ENCODE results near the gene NPFFR2. TPM values are rescaled to one million over a fixed set of nuclear protein-coding genes. Genes with fewer than 3 reads are reported as not detected.
"Not testable (repeated sequence)": the region's sequence is repeated elsewhere in the genome, so short reads cannot be mapped to it uniquely, and the experiment has no call there.

Gene NPFFR2
- total RNA-seq, 4 donors from 2014 or later = 0.54 TPM; not detected in 2

GRCh38 chr4:72118017-72118416, 86.2 kb downstream of the NPFFR2 start:
- H3K36me3 ChIP-seq = no peaks in the 10 kb centered on the region
- H3K9me3 ChIP-seq = no peaks in the 10 kb centered on the region
- H3K4me3 ChIP-seq = no peak overlapping the region
- 76 to 86% methylated on average over 2 to 3 of the region's 3 CpGs for WGBS, 2 donors (ENCODE audit: low coverage in 1 of 2)
- no peak for TF ChIP-seq EP300 (IDR thresholded peaks at IDR 0.05)
- no peak for TF ChIP-seq POLR2AphosphoS5 (IDR thresholded peaks at IDR 0.05)
- TF ChIP-seq POLR2A (IDR thresholded peaks at IDR 0.05) = no peak
- TF ChIP-seq CTCF (IDR thresholded peaks at IDR 0.05) = no peak
- no peak overlapping the region for H3K27ac ChIP-seq
- ATAC-seq = no peak
- no peaks in the 10 kb centered on the region for H3K4me1 ChIP-seq
- H3K27me3 ChIP-seq = peaks cover 11% of the 10 kb centered on the region

GRCh38 chr4:72119946-72120345, 88.1 kb downstream of the NPFFR2 start:
- Histone ChIP-seq H3K9me3 (no peaks in the 10 kb centered on the region), H3K4me1 (no peaks in the 10 kb centered on the region), H3K4me3 (no peak overlapping the region), H3K27me3 (peaks cover 11% of the 10 kb centered on the region), H3K27ac (no peak overlapping the region), H3K36me3 (no peaks in the 10 kb centered on the region)
- TF ChIP-seq POLR2A (IDR thresholded peaks at IDR 0.05) (no peak), POLR2AphosphoS5 (IDR thresholded peaks at IDR 0.05) (no peak)
- WGBS, 2 donors (ENCODE audit: low coverage in 1 of 2) = 40% methylated on average over 1 of the region's 3 CpGs; no CpG with 5 or more reads in 1 of the 2 donors
- ATAC-seq = no peak

GRCh38 chr4:72128741-72129140, 96.9 kb downstream of the NPFFR2 start:
- Histone ChIP-seq H3K36me3 (no peaks in the 10 kb centered on the region), H3K27me3 (no peaks in the 10 kb centered on the region), H3K4me3 (no peak overlapping the region), H3K27ac (no peak overlapping the region), H3K4me1 (no peaks in the 10 kb centered on the region), H3K9me3 (no peaks in the 10 kb centered on the region)
- ATAC-seq = no peak
- no peak for TF ChIP-seq EP300 (IDR thresholded peaks at IDR 0.05)
- no peak for TF ChIP-seq CTCF (IDR thresholded peaks at IDR 0.05)
- TF ChIP-seq POLR2AphosphoS5 (IDR thresholded peaks at IDR 0.05) = no peak
- TF ChIP-seq POLR2A (IDR thresholded peaks at IDR 0.05) = no peak

- H3K4me1 ChIP-seq = no peaks in the 10 kb centered on the region
- WGBS, 2 donors (ENCODE audit: low coverage in 1 of 2) = 73 to 90% methylated on average over 3 to 6 of the region's 6 CpGs
- no peak for ATAC-seq
- H3K9me3 ChIP-seq = peaks cover 0 to 5% (median 0%) of the 10 kb centered on the region in 3 donors
- H3K4me3 ChIP-seq = no peak overlapping the region
- H3K27me3 ChIP-seq = no peaks in the 10 kb centered on the region
- no peak overlapping the region for H3K27ac ChIP-seq
- H3K36me3 ChIP-seq = no peaks in the 10 kb centered on the region
- TF ChIP-seq EP300 (IDR thresholded peaks at IDR 0.05) (no peak), POLR2AphosphoS5 (IDR thresholded peaks at IDR 0.05) (no peak), CTCF (IDR thresholded peaks at IDR 0.05) (no peak), POLR2A (IDR thresholded peaks at IDR 0.05) (no peak)
Measured at GRCh38 chr4:72136429-72136828, 104.6 kb downstream of the NPFFR2 start.

GRCh38 chr4:72139997-72140396, 108.2 kb downstream of the NPFFR2 start:
- ATAC-seq, H3K36me3 ChIP-seq, H3K4me1 ChIP-seq, H3K4me3 ChIP-seq, H3K27ac ChIP-seq, H3K9me3 ChIP-seq, H3K27me3 ChIP-seq: not testable (repeated sequence)
- WGBS, 2 donors (ENCODE audit: low coverage in 1 of 2) = 50 to 75% methylated on average over 1 to 2 of the region's 2 CpGs

GRCh38 chr4:72144241-72144640, 112.4 kb downstream of the NPFFR2 start:
- Histone ChIP-seq H3K9me3 (peaks cover 0 to 5% (median 0%) of the 10 kb centered on the region in 3 donors), H3K4me1 (no peaks in the 10 kb centered on the region), H3K36me3 (no peaks in the 10 kb centered on the region), H3K27me3 (no peaks in the 10 kb centered on the region), H3K27ac (no peak overlapping the region), H3K4me3 (no peak overlapping the region)
- TF ChIP-seq CTCF (IDR thresholded peaks at IDR 0.05) = no peak
- ATAC-seq = no peak
- WGBS, 2 donors (ENCODE audit: low coverage in 1 of 2) = 50 to 63% methylated on average over 1 to 2 of the region's 2 CpGs

All from gastroesophageal sphincter (tissue), 4 donors.